GM12874 (cell line): Measurements from ENCODE around the gene BRCA1.

Source experiments
- CTCF ChIP-seq: IDR thresholded peaks from 2 replicates; pipeline ENCODE4 v1.5.1; 2011; ENCODE audit warnings: low read depth, mild to moderate bottlenecking, control low read depth, low read length, moderate library complexity; ENCODE audit not compliant: insufficient read depth

Gene BRCA1

DNA sequence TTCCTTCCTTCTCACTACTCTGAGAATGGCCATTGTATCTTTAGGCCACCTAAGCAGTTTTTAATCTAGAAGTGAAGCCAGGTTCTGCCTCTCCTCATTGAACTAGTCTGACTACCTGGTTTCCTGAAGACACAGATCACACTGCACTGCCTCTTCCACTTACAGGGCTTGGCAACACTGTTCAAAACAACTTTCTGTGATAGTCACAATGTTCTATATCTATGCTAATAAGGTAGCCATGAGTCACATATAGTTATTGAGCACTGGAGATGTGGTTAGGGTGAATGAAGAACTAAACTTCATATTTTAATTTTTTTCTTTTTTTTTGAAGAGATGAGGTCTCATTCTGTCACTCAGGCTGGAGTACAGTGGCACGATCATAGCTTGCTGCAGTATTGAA, 73.2 kb downstream of the BRCA1 start:
- no peak for TF ChIP-seq CTCF

DNA sequence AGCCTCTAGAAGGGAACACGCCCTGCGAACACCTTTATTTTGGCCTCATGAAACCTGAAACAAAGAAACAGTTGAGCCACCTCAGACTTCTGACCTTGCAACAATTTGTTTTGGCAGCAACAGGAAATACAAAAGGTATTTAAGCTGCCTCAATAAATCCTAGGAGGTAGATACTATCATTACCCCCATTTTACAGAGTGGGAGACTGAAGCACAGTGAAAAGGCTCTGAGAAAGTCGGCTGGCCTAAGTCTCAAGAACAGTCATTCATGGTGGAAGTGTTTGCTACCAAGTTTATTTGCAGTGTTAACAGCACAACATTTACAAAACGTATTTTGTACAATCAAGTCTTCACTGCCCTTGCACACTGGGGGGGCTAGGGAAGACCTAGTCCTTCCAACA, 81.1 kb downstream of the BRCA1 start:
- no peak for TF ChIP-seq CTCF

GRCh38 chr17:43043307-43043706, 81.9 kb downstream of the BRCA1 start:
- TF ChIP-seq CTCF = no peak

GRCh38 chr17:43042025-43042628, 83.0 kb downstream of the BRCA1 start:
- TF ChIP-seq CTCF = no peak

GRCh38 chr17:43040655-43041054, 84.5 kb downstream of the BRCA1 start:
- TF ChIP-seq CTCF = no peak

GRCh38 chr17:43039646-43040045, 85.5 kb downstream of the BRCA1 start:
- no peak for TF ChIP-seq CTCF

- TF ChIP-seq CTCF = no peak
Observed at GRCh38 chr17:43034894-43035293, 90.3 kb downstream of the BRCA1 start.
